Large intestine (tissue), 3 donors: ENCODE data around the gene DAPP1. TPM values are rescaled to one million over a fixed set of nuclear protein-coding genes. Genes with fewer than 3 reads are reported as not detected.
"Not testable (repeated sequence)": the region's sequence is repeated elsewhere in the genome, so short reads cannot be mapped to it uniquely, and the experiment has no call there.

Experiments used
- DNase-seq, 2 donors: peaks; one replicate each; pipeline versions ENCODE4 v3.0.0 to v3.0.0-alpha.2; 2013
- H3K27ac ChIP-seq: one replicate; pipeline ENCODE4 v1.5.1; 2013; ENCODE audit warnings: low read length
- H3K27me3 ChIP-seq: 2 replicates; pipeline ENCODE4 v1.6.1; 2013; ENCODE audit warnings: low read length; ENCODE audit not compliant: control insufficient read depth, insufficient read depth
- H3K36me3 ChIP-seq: 2 replicates; pipeline ENCODE4 v1.6.1; 2013; ENCODE audit warnings: low read length; ENCODE audit not compliant: control insufficient read depth, insufficient read depth
- H3K4me1 ChIP-seq: one replicate; pipeline ENCODE4 v1.6.1; 2013; ENCODE audit warnings: low read length; ENCODE audit not compliant: control insufficient read depth, insufficient read depth
- H3K4me3 ChIP-seq: one replicate; pipeline ENCODE4 v1.5.1; 2013; ENCODE audit warnings: low read length
- H3K9me3 ChIP-seq: one replicate; pipeline ENCODE4 v1.6.1; 2013; ENCODE audit warnings: mild to moderate bottlenecking, low read depth, low read length, moderate library complexity; ENCODE audit not compliant: control insufficient read depth
- WGBS: methylation state at CpG from one replicate; pipeline ENCODE4 v1.1.5; 2013; ENCODE audit warnings: low lambda C conversion rate; ENCODE audit not compliant: insufficient coverage; 5-methylcytosine and 5-hydroxymethylcytosine counted together
- polyA plus RNA-seq: library from polyadenylated mRNA; unstranded; fragments of 120-200 nt; gene quantifications from one replicate; pipeline ENCODE4 v1.2.1, GENCODE V29; 2013

The DAPP1 gene
- polyA plus RNA-seq, 1 donor, result 2.2 TPM

DNA sequence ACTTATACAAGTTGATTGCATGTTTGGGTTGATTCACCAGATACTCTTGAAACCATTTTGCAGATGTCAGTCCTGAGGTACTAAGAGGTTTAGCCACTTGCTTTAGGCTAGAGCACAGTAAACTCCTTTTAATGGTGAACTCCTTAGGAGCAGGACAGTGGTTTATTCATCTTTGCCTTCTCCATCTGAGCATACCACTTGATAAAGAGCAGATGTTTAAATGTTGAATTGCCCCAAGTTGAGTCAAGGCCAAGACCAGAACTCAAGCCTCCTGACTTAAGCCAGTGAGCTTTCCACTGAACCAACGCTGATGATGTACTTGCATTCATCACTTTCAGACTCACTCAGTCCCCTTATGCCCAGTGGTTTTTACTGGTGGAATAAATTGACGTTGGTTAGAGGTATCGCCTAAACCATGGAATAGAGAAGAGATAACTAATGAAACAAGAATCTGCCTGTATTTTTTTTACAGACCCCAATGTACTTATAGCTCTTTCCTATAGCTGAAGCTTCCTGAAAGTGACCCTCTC is 7.5 kb downstream of the DAPP1 start:
- no CpG with 5 or more reads among the region's 3 CpGs for WGBS
- Histone ChIP-seq H3K27me3 (peaks cover 3% of the 10 kb centered on the region), H3K9me3 (no peaks in the 10 kb centered on the region), H3K27ac (no peak overlapping the region), H3K4me3 (no peak overlapping the region), H3K36me3 (no peaks in the 10 kb centered on the region), H3K4me1 (no peaks in the 10 kb centered on the region)
- no peak for DNase-seq

DNA sequence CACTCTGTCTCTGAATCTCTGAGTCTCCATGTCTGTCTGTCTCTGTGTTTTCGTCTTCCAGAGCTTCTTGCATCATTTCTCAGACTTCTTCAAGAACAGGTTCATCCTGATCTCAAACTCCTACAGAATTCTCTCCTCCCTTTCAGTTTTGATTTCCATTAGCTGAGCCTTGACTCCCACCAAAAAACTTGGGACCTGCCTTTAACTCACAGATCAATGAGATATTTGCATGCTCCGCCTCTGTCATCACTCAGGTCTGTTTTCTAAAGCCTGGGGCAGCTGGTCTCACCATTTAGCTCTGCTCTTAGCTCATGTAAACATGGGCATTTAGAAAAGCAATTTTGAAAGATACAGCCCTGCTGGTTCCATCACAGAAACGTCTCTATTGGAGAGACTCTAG is 8.6 kb downstream of the DAPP1 start:
- Histone ChIP-seq H3K27me3 (peaks cover 3% of the 10 kb centered on the region), H3K4me1 (no peaks in the 10 kb centered on the region), H3K4me3 (no peak overlapping the region), H3K27ac (no peak overlapping the region), H3K9me3 (no peaks in the 10 kb centered on the region), H3K36me3 (no peaks in the 10 kb centered on the region)
- WGBS, result 100% methylated on average over 1 of the region's 3 CpGs
- no peak for DNase-seq

DNA sequence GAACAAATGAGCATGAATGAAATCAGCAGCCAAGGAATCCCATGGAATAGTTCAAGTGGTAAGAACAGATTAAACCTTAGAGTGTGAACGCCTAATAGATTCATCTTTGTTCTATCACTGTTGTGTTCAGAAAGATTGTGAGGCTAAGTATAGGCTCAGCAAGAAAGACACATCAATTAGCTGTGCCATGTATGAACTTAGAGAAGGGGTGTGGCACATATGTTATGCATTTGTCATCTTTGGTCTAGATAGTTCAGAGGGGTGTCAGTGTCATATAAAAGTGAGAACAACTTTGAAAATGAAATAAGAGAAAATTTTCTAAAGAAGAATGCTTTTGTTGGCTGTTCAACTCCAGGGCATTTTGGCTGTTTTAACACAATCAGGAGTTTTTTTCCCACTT is 9.4 kb downstream of the DAPP1 start:
- no peaks in the 10 kb centered on the region for H3K9me3 ChIP-seq
- peaks cover 3% of the 10 kb centered on the region for H3K27me3 ChIP-seq
- H3K4me1 ChIP-seq, result no peaks in the 10 kb centered on the region
- no peak overlapping the region for H3K27ac ChIP-seq
- no peak overlapping the region for H3K4me3 ChIP-seq
- DNase-seq, result no peak
- no peaks in the 10 kb centered on the region for H3K36me3 ChIP-seq
- no CpG with 5 or more reads among the region's 1 CpG for WGBS

DNA sequence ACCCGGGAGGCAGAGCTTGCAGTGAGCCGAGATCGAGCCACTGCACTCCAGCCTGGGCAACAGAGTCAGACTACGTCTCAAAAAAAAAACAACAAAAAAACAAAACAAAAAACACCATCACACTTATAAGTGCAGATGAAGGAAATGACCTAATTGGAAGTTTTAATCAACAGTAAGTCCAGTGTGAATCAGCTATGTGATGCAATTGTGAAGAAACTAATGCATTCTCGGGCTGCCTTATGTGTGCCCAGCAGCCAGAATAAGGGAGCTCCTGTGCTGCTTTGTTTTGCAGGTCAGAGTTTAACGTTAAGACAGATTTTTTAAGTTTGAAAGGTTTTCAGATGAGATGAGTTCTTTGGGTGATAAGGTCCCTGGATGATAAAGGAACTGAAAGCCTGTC is 10.8 kb downstream of the DAPP1 start:
- no CpG with 5 or more reads among the region's 6 CpGs for WGBS
- Histone ChIP-seq H3K9me3 (no peaks in the 10 kb centered on the region), H3K4me3 (no peak overlapping the region), H3K27me3 (peaks cover 3% of the 10 kb centered on the region), H3K4me1 (no peaks in the 10 kb centered on the region), H3K27ac (no peak overlapping the region), H3K36me3 (no peaks in the 10 kb centered on the region)
- no peak for DNase-seq

DNA sequence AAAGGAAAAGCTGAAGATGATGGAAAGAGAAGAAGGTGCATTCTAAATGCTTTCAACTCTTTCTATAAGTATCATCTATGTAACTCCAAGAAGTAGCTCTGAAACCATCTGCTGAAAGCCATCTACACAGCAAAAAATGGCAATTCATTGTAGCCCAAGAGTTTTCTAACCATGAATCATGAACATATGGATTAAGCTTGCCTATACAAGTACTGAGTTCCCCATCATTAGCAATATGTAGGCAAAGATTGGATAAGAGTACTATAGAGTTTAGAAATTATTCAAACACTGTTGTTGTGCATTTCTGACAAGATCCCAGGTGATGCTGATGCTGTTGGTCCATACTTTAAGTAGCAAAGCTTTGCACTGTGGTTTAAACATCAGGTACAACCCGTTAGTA is 11.2 kb downstream of the DAPP1 start:
- Histone ChIP-seq H3K9me3 (no peaks in the 10 kb centered on the region), H3K4me3 (no peak overlapping the region), H3K36me3 (no peaks in the 10 kb centered on the region), H3K27ac (no peak overlapping the region), H3K27me3 (peaks cover 3% of the 10 kb centered on the region), H3K4me1 (no peaks in the 10 kb centered on the region)
- no CpG with 5 or more reads among the region's 1 CpG for WGBS
- DNase-seq, result no peak

DNA sequence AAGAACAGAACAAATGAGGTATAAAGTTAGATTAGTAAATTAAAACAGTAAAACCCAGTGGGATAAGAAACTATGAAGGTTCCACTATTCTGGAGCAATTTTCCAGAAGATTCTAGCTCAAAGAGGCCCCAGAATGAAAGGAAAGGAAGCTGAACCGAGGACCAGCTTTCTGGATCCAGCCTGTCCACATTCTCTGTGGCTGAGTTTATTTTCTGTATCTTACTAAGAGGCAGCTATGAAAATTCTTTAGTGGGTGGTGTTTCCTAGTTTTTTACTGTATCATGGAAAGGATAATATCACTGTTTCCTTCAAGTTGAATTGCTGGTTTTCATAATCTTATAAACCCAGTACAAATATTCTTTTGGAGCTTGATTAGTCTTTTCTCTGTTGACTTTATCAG is 11.8 kb downstream of the DAPP1 start:
- no peaks in the 10 kb centered on the region for H3K36me3 ChIP-seq
- no peak overlapping the region for H3K27ac ChIP-seq
- H3K27me3 ChIP-seq, result peaks cover 3% of the 10 kb centered on the region
- DNase-seq, result no peak
- H3K4me3 ChIP-seq, result no peak overlapping the region
- no peaks in the 10 kb centered on the region for H3K4me1 ChIP-seq
- no CpG with 5 or more reads among the region's 1 CpG for WGBS
- H3K9me3 ChIP-seq, result no peaks in the 10 kb centered on the region

DNA sequence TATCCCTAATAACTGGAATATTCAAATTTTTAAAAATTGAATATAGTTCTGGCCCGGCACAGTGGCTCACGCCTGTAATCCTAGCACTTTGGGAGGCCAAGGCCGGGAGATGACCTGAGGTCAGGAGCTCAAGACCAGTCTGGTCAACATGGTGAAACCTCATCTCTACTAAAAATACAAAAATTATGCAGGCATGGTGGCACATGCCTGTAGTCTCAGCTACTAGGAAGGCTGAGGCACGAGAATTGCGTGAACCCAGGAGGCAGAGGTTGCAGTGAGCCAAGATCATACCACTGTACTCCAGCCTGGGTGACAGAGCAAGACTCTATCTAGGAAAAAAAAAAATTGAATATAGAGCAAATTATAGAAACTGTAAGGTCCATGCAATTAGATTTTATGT is 13.4 kb downstream of the DAPP1 start:
- not testable (repeated sequence) for H3K36me3 ChIP-seq, H3K9me3 ChIP-seq, H3K27ac ChIP-seq, DNase-seq, H3K27me3 ChIP-seq, H3K4me3 ChIP-seq, H3K4me1 ChIP-seq
- WGBS, result no CpG with 5 or more reads among the region's 5 CpGs

DNA sequence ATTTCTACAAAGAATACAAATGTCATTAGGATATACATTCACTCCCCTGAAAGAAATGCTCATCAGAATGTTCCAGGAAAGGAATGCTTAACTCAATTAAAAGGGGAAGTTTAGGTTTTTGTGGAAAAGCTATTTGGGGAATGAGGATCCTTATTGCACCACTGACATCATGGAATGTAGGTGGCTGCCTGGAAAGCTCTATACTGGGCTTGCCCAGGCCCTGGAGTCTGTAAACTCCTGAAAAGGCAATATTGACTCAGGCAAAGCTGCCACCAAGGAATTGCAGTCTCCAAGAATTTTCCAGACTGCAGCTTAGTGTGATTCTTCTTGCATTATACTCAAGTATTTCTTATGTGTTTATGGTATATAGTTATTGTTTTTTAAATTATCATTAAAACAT is 15.7 kb downstream of the DAPP1 start:
- H3K4me1 ChIP-seq, result no peaks in the 10 kb centered on the region
- H3K9me3 ChIP-seq, result no peaks in the 10 kb centered on the region
- no peak overlapping the region for H3K4me3 ChIP-seq
- no peak for DNase-seq
- H3K27ac ChIP-seq, result no peak overlapping the region
- no peaks in the 10 kb centered on the region for H3K27me3 ChIP-seq
- no peaks in the 10 kb centered on the region for H3K36me3 ChIP-seq

DNA sequence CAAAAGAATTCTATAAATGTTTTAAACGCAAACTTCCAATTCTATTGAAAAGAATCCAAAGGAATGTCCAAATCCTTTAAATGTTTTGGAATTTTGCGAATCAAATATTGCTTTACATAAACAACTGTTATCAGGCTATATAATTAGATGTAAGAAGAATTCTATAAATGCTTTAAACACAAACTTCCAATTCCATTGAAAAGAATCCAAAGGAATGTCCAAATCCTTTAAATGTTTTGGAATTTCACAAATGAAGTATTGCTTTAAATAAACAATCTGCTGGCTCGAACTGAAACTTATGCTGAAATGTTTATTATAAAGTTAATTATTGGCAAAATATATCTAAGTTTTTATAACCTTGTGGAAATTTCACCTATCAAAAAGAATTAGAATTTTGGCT is 16.1 kb downstream of the DAPP1 start:
- H3K4me1 ChIP-seq, result no peaks in the 10 kb centered on the region
- H3K4me3 ChIP-seq, result no peak overlapping the region
- no peak for DNase-seq
- no peaks in the 10 kb centered on the region for H3K27me3 ChIP-seq
- 54% methylated on average over 2 of the region's 3 CpGs for WGBS
- no peak overlapping the region for H3K27ac ChIP-seq
- H3K36me3 ChIP-seq, result no peaks in the 10 kb centered on the region
- H3K9me3 ChIP-seq, result no peaks in the 10 kb centered on the region

DNA sequence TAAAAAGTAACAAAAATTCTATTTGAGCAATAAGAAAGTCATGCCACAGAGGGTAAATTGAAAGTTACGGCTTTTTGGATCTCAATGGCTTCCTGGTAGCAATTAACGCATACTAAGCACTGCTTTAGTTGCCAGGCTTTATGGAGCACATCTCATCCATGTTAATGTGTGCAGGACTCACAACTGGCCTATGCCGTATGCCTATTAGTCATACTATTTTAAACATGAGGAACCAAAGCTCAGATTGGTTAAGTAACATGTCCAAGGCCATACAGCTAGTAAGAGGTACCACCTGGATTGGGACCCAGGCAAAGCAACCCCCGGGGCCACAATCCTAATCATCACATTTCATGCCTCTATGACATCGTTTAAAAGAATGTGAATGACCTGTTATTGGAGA is 17.1 kb downstream of the DAPP1 start:
- no peak for DNase-seq
- 67% methylated on average over 1 of the region's 5 CpGs for WGBS
- H3K36me3 ChIP-seq, result no peaks in the 10 kb centered on the region
- H3K9me3 ChIP-seq, result no peaks in the 10 kb centered on the region
- H3K4me1 ChIP-seq, result no peaks in the 10 kb centered on the region
- no peak overlapping the region for H3K4me3 ChIP-seq
- no peak overlapping the region for H3K27ac ChIP-seq
- H3K27me3 ChIP-seq, result no peaks in the 10 kb centered on the region

DNA sequence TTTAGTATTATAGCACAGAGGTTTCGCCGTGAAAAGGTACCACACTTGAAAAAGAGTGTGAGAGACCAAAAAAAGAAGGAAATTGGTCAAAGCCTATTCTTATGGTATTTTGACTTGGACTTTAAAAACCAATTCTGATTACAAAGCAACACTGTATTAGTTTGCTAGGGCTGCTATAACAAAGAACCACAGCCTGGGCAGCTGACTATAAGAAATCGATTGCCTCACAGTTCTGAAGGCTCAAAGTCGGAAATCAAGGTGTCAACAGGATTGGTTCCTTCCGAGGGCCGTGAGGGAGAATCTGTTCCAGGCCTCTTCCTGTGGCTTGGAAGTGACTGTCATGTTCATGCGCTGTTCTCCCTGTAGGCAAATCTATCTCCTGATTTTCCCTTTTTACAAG is 17.9 kb downstream of the DAPP1 start:
- no peaks in the 10 kb centered on the region for H3K36me3 ChIP-seq
- H3K27me3 ChIP-seq, result no peaks in the 10 kb centered on the region
- 92% methylated on average over 2 of the region's 7 CpGs for WGBS
- DNase-seq, result no peak
- no peaks in the 10 kb centered on the region for H3K4me1 ChIP-seq
- H3K9me3 ChIP-seq, result no peaks in the 10 kb centered on the region
- H3K4me3 ChIP-seq, result no peak overlapping the region
- H3K27ac ChIP-seq, result no peak overlapping the region
